IMR-90 (cell line): ENCODE results near the gene SEC14L1.

Experiments
- BHLHE40 ChIP-seq: fragments of 150-350 bp; IDR thresholded peaks from 2 replicates; pipeline ENCODE4 v1.6.1; 2016; ENCODE audit warnings: mild to moderate bottlenecking, low read depth, low read length
- CHD1 ChIP-seq: IDR thresholded peaks from 2 replicates; pipeline ENCODE4 v1.6.1; 2012; ENCODE audit warnings: low read depth, low read length, improper control_type of control experiment
- FOS ChIP-seq: fragments of 150-350 bp; IDR thresholded peaks from 2 replicates; pipeline ENCODE4 v1.6.1; 2016; ENCODE audit warnings: low read depth, low read length
- MXI1 ChIP-seq: IDR thresholded peaks from 2 replicates; pipeline ENCODE4 v1.6.1; 2012; ENCODE audit warnings: low read depth, mild to moderate bottlenecking, low read length, moderate library complexity, borderline replicate concordance
- NFE2L2 ChIP-seq: fragments of 150-350 bp; IDR thresholded peaks from 2 replicates; pipeline ENCODE4 v1.6.1; 2016; ENCODE audit warnings: low read depth, mild to moderate bottlenecking, low read length
- POLR2A ChIP-seq: IDR thresholded peaks from 2 replicates; pipeline ENCODE4 v1.6.1; 2012; ENCODE audit warnings: mild to moderate bottlenecking, low read depth, low read length
- RCOR1 ChIP-seq: IDR thresholded peaks from 2 replicates; pipeline ENCODE4 v1.6.1; 2012; ENCODE audit warnings: mild to moderate bottlenecking, low read length, improper control_type of control experiment; ENCODE audit not compliant: insufficient replicate concordance
- TF ChIP-seq, protein P1 (sequence below): conservative IDR thresholded peaks from 2 replicates; pipeline ENCODE4 v1.5.1; 2012; ENCODE audit warnings: mild to moderate bottlenecking, low read depth, low read length, improper control_type of control experiment
- TF ChIP-seq, protein P2 (sequence below): fragments of 150-350 bp; IDR thresholded peaks from 2 replicates; pipeline ENCODE4 v1.6.1; 2017; ENCODE audit warnings: mild to moderate bottlenecking, antibody characterized with exemption, low read length, low read depth

DNA sequence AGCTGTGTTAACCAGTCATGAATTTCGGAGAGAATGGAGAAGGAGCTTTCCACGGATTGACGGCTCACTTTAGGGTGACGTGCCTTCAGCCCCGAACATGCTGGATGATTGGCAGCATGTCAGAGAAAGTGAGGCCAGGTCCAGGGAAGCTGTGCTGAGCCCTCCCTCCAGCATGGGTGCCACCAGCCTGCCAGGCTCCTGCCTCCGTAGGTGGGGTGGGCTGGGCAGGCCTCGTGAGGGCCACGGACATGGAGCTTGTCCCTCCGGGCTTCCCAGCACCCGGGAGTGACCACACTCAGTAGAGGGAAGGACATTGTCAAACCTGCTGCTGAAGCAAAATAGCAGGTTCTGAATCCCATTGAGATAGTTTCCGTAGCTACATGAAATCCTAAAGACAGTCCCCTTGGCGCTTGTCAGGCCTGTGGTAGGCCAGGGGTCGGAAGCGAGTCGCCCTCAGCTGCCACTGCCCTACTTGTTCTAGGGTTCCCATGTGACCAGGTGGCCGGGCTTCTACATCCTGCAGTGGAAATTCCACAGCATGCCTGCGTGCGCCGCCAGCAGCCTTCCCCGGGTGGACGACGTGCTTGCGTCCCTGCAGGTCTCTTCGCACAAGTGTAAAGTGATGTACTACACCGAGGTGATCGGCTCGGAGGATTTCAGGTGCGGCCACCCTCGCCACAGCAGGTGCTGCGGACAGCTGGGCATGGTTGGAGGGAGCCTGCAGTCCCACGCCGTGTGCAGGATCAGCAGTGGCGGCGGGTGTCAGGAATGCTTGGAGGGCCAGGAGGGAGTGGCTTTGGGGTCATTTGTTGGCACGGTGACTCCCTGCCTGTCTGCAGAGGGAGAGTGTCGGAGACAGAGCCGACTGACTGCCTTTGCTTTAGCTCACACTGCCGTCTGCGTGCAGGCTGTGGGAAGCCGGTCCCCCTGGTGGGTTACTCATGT is 72.3 kb downstream of the SEC14L1 start:
- TF ChIP-seq, protein P1, sequence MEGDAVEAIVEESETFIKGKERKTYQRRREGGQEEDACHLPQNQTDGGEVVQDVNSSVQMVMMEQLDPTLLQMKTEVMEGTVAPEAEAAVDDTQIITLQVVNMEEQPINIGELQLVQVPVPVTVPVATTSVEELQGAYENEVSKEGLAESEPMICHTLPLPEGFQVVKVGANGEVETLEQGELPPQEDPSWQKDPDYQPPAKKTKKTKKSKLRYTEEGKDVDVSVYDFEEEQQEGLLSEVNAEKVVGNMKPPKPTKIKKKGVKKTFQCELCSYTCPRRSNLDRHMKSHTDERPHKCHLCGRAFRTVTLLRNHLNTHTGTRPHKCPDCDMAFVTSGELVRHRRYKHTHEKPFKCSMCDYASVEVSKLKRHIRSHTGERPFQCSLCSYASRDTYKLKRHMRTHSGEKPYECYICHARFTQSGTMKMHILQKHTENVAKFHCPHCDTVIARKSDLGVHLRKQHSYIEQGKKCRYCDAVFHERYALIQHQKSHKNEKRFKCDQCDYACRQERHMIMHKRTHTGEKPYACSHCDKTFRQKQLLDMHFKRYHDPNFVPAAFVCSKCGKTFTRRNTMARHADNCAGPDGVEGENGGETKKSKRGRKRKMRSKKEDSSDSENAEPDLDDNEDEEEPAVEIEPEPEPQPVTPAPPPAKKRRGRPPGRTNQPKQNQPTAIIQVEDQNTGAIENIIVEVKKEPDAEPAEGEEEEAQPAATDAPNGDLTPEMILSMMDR, result no peak
- TF ChIP-seq POLR2A, result no peak
- TF ChIP-seq, protein P2, sequence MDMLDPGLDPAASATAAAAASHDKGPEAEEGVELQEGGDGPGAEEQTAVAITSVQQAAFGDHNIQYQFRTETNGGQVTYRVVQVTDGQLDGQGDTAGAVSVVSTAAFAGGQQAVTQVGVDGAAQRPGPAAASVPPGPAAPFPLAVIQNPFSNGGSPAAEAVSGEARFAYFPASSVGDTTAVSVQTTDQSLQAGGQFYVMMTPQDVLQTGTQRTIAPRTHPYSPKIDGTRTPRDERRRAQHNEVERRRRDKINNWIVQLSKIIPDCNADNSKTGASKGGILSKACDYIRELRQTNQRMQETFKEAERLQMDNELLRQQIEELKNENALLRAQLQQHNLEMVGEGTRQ, result no peak
- TF ChIP-seq RCOR1, result no peak
- TF ChIP-seq FOS, result no peak
- no peak for TF ChIP-seq MXI1
- TF ChIP-seq NFE2L2, result no peak
- no peak for TF ChIP-seq BHLHE40
- TF ChIP-seq CHD1, result no peak
